BLaER1 (cell line): ENCODE data around the gene ADAM12.

Source experiments
- H3K27ac ChIP-seq: shearing (Covaris generic); formaldehyde crosslinking; 2 replicates; pipeline ENCODE4 v1.8.1; 2022
- H3K27me3 ChIP-seq: shearing (Covaris generic); formaldehyde crosslinking; 2 replicates; pipeline ENCODE4 v1.8.1; 2022
- H3K36me3 ChIP-seq: shearing (Covaris generic); formaldehyde crosslinking; 2 replicates; pipeline ENCODE4 v1.8.1; 2022
- H3K4me1 ChIP-seq: shearing (Covaris generic); formaldehyde crosslinking; 2 replicates; pipeline ENCODE4 v1.8.1; 2022
- H3K4me2 ChIP-seq: shearing (Covaris generic); formaldehyde crosslinking; 2 replicates; pipeline ENCODE4 v1.8.1; 2022
- H3K4me3 ChIP-seq: shearing (Covaris generic); formaldehyde crosslinking; 2 replicates; pipeline ENCODE4 v1.8.1; 2022
- H3K9ac ChIP-seq: shearing (Covaris generic); formaldehyde crosslinking; 2 replicates; pipeline ENCODE4 v1.8.1; 2022
- H3K9me3 ChIP-seq: shearing (Covaris generic); formaldehyde crosslinking; 2 replicates; pipeline ENCODE4 v1.8.1; 2022
- H4K20me1 ChIP-seq: shearing (Covaris generic); formaldehyde crosslinking; 2 replicates; pipeline ENCODE4 v1.8.1; 2022
- Cebpa-rat ChIP-seq: shearing (Covaris generic); IDR thresholded peaks from 2 replicates; pipeline ENCODE4 v1.8.1; 2022

ADAM12 gene

DNA sequence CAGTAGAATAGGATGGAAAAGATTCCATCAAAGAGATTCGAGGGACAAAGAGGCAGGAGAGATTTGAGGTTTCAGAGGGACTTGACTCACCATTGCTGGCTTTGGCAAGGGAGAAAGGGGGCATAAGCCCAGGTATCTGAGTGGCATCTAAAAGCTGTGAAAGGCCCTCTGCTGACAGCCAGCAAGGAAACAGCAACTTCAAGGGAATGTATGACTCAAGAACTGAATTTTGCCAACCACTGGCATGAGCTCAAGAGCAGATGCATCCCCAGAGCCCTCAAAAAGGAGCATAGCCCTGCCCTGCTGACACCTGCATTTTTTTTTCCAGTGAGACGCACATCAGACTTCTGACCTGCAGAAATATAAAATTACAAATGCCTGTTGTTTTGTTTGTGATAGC is 19.6 kb upstream of the ADAM12 start:
- no peaks in the 10 kb centered on the region for H3K9me3 ChIP-seq
- no peak overlapping the region for H3K27ac ChIP-seq
- no peaks in the 10 kb centered on the region for H4K20me1 ChIP-seq
- H3K4me2 ChIP-seq = no peak overlapping the region
- H3K36me3 ChIP-seq = no peaks in the 10 kb centered on the region
- TF ChIP-seq Cebpa-rat = no peak
- no peak overlapping the region for H3K4me3 ChIP-seq
- H3K27me3 ChIP-seq = no peaks in the 10 kb centered on the region
- no peaks in the 10 kb centered on the region for H3K4me1 ChIP-seq
- H3K9ac ChIP-seq = no peak overlapping the region

GRCh38 chr10:126405239-126405775 is 17.0 kb upstream of the ADAM12 start:
- no peak overlapping the region for H3K4me2 ChIP-seq
- H3K27ac ChIP-seq = no peak overlapping the region
- H3K36me3 ChIP-seq = no peaks in the 10 kb centered on the region
- no peak for TF ChIP-seq Cebpa-rat
- H3K9ac ChIP-seq = no peak overlapping the region
- H3K27me3 ChIP-seq = no peaks in the 10 kb centered on the region
- H4K20me1 ChIP-seq = no peaks in the 10 kb centered on the region
- H3K4me3 ChIP-seq = no peak overlapping the region
- no peaks in the 10 kb centered on the region for H3K4me1 ChIP-seq
- H3K9me3 ChIP-seq = no peaks in the 10 kb centered on the region

DNA sequence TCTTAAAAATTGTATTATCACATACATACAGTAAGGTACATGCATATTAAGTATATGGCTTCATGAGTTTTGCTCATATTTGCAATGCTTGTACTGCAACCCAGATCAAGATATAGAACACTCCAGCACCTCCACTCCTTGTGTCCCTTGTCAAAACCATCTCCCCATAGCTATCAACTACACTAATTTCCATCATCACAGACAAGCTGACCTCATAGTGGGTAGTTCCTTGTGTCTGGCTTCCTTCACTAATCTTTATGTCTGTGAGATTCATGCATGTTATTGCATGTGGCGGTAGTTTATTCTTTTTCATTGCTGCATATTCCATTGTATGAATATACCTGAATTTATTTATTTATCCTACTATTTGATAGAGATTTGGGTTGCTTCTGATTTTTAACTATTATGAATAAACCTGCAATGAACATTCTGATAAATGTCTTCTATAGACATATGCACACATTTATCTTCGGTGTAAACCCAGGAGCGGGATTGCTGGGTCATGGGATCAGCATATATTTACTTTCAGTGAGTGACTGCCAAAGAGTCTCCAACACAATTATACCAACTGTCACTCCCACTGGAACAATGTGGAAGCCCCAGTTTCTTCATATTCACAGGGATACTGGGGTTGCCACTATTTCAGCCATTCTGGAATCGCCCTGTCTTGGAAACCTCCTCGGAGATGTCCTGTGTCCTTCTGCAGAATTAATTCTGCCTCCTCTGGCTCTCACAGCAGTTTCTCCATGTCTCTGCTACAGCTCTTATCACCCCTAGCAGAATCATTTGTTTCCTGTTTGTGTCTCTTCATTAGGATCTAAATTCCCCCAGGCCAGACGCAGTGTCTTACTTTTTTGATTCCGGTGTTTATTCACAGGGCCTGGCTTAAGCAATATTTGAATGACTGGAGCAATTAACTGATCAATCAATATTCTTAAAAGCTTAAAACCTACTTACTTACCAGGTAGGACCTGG is 14.7 kb upstream of the ADAM12 start:
- H4K20me1 ChIP-seq = no peaks in the 10 kb centered on the region
- no peaks in the 10 kb centered on the region for H3K36me3 ChIP-seq
- no peaks in the 10 kb centered on the region for H3K27me3 ChIP-seq
- H3K27ac ChIP-seq = no peak overlapping the region
- H3K9me3 ChIP-seq = no peaks in the 10 kb centered on the region
- H3K9ac ChIP-seq = no peak overlapping the region
- no peaks in the 10 kb centered on the region for H3K4me1 ChIP-seq
- H3K4me3 ChIP-seq = no peak overlapping the region
- no peak overlapping the region for H3K4me2 ChIP-seq
- no peak for TF ChIP-seq Cebpa-rat

DNA sequence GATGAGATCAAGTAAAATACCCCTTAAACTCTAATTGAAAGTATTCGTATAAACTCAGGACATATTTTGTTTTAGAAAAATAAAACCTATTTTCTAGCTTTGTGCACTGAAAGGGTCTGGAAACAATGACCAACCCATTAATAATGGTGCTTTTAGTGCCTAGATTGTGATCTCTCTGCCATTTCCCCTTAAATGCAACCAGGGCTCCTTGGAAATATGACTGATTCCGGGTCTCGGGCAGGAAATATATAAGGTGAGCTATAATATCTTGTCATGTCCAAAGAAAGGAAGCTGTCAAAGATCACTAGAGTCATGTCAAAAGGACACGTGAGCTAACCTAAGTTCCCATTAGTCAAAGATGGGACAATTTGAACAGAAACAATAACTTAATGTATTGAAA is 12.4 kb upstream of the ADAM12 start:
- H3K9me3 ChIP-seq = no peaks in the 10 kb centered on the region
- no peaks in the 10 kb centered on the region for H3K36me3 ChIP-seq
- H4K20me1 ChIP-seq = no peaks in the 10 kb centered on the region
- no peaks in the 10 kb centered on the region for H3K4me1 ChIP-seq
- TF ChIP-seq Cebpa-rat = no peak
- H3K27ac ChIP-seq = no peak overlapping the region
- H3K9ac ChIP-seq = no peak overlapping the region
- H3K4me2 ChIP-seq = no peak overlapping the region
- no peak overlapping the region for H3K4me3 ChIP-seq
- no peaks in the 10 kb centered on the region for H3K27me3 ChIP-seq

- Histone ChIP-seq H3K4me3 (no peak overlapping the region), H3K9ac (no peak overlapping the region), H3K4me1 (no peaks in the 10 kb centered on the region), H3K27me3 (no peaks in the 10 kb centered on the region), H3K27ac (no peak overlapping the region), H4K20me1 (no peaks in the 10 kb centered on the region), H3K4me2 (no peak overlapping the region), H3K9me3 (no peaks in the 10 kb centered on the region), H3K36me3 (no peaks in the 10 kb centered on the region)
- TF ChIP-seq Cebpa-rat = no peak
Measured at GRCh38 chr10:126398924-126399323, 10.6 kb upstream of the ADAM12 start.

DNA sequence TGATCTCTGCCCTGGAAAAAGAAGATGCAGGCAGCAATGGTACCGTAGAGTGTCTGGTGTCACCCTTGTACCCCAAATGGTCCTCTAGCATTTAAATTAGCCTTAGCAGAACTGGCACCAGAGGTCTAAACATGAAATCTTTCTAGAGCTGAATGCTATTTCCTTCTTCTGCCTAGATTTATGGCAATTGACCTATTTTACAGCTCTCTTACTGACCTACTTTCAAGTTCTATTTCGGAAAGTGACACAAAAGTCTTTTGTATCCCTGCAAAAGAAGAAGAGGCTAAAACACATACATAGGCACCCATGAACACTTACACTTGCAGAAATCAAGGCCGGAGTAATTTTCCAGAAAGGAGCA is 10.1 kb upstream of the ADAM12 start:
- Histone ChIP-seq H3K9me3 (no peaks in the 10 kb centered on the region), H3K4me3 (no peak overlapping the region), H3K27ac (no peak overlapping the region), H3K4me1 (no peaks in the 10 kb centered on the region), H4K20me1 (no peaks in the 10 kb centered on the region), H3K9ac (no peak overlapping the region), H3K36me3 (no peaks in the 10 kb centered on the region), H3K4me2 (no peak overlapping the region), H3K27me3 (no peaks in the 10 kb centered on the region)
- TF ChIP-seq Cebpa-rat = no peak

GRCh38 chr10:126397640-126398382 is 9.5 kb upstream of the ADAM12 start:
- H3K4me2 ChIP-seq = no peak overlapping the region
- no peaks in the 10 kb centered on the region for H3K4me1 ChIP-seq
- no peaks in the 10 kb centered on the region for H3K36me3 ChIP-seq
- no peaks in the 10 kb centered on the region for H3K27me3 ChIP-seq
- H3K4me3 ChIP-seq = no peak overlapping the region
- no peak for TF ChIP-seq Cebpa-rat
- no peaks in the 10 kb centered on the region for H4K20me1 ChIP-seq
- H3K27ac ChIP-seq = no peak overlapping the region
- no peaks in the 10 kb centered on the region for H3K9me3 ChIP-seq
- H3K9ac ChIP-seq = no peak overlapping the region

DNA sequence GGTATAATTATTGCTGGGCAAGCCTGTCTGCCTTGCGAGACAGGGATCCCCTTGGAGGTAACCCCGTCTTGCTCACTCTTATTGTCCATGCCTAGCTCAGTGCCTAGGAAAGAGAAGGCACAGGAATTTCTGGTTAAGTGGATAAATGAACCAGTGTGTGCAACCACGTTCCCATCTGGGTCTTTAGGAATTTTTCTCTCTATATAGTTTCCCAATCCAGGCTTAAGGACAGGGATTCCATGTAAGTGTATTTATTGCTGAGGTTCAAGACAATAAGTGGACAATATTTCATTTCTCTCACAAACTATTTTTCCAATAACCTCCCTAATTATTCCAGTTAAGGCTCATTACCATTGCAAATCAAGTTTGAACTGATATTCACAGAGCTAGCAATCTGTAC is 8.9 kb upstream of the ADAM12 start:
- H3K36me3 ChIP-seq = no peaks in the 10 kb centered on the region
- H3K27me3 ChIP-seq = no peaks in the 10 kb centered on the region
- H3K4me2 ChIP-seq = no peak overlapping the region
- H3K4me1 ChIP-seq = no peaks in the 10 kb centered on the region
- H3K4me3 ChIP-seq = no peak overlapping the region
- H3K9me3 ChIP-seq = no peaks in the 10 kb centered on the region
- no peaks in the 10 kb centered on the region for H4K20me1 ChIP-seq
- H3K9ac ChIP-seq = no peak overlapping the region
- no peak for TF ChIP-seq Cebpa-rat
- H3K27ac ChIP-seq = no peak overlapping the region

GRCh38 chr10:126394948-126395347 is 6.7 kb upstream of the ADAM12 start:
- Histone ChIP-seq H3K4me3 (no peak overlapping the region), H3K4me1 (no peaks in the 10 kb centered on the region), H3K27ac (no peak overlapping the region), H4K20me1 (no peaks in the 10 kb centered on the region), H3K9ac (no peak overlapping the region), H3K4me2 (no peak overlapping the region), H3K36me3 (no peaks in the 10 kb centered on the region), H3K9me3 (no peaks in the 10 kb centered on the region), H3K27me3 (0 out of 2 replicates have a peak, but pooled peaks cover 10% of the 10 kb centered on the region)
- TF ChIP-seq Cebpa-rat = no peak

DNA sequence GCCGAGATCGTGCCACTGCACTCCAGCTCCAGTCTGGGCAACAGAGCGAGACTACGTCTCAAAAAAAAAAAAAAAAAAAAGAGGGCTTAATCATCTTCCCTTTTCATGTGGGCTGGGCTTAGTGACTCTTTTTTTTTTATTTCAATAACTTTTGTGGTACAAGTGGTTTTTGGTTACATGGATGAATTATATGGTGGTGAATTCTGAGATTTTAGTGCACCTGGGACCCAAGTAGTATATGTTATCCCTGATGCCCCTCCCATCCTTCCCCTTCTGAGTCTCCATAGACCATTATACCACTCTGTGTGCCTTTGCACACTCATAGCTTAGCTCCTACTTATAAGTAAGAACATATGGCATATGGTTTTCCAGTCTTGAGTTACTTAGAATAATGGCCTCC is 4.8 kb upstream of the ADAM12 start:
- 0 out of 2 replicates have a peak, but pooled peaks cover 10% of the 10 kb centered on the region for H3K27me3 ChIP-seq
- no peaks in the 10 kb centered on the region for H3K4me1 ChIP-seq
- H3K36me3 ChIP-seq = no peaks in the 10 kb centered on the region
- H4K20me1 ChIP-seq = no peaks in the 10 kb centered on the region
- TF ChIP-seq Cebpa-rat = no peak
- H3K9ac ChIP-seq = no peak overlapping the region
- H3K4me2 ChIP-seq = no peak overlapping the region
- peaks cover 17% of the 10 kb centered on the region for H3K9me3 ChIP-seq
- no peak overlapping the region for H3K4me3 ChIP-seq
- no peak overlapping the region for H3K27ac ChIP-seq
